WERI-Rb-1 (cell line): Measurements from ENCODE around the gene F9.

Experiments
- DNase-seq: peaks from one replicate; pipeline ENCODE4 v3.0.0-alpha.2; 2020
- H3K27ac ChIP-seq: fragments of 250-450 bp; sonication (Bioruptor Pico); 2 replicates; pipeline ENCODE4 v1.5.1; 2020; ENCODE audit warnings: mild to moderate bottlenecking, moderate library complexity
- H3K27me3 ChIP-seq: fragments of 250-450 bp; sonication (Bioruptor Pico); 2 replicates; pipeline ENCODE4 v1.5.1; 2021; ENCODE audit warnings: mild to moderate bottlenecking, low read depth, moderate library complexity; ENCODE audit not compliant: insufficient read depth, severe bottlenecking
- H3K36me3 ChIP-seq: fragments of 250-450 bp; sonication (Bioruptor Pico); 2 replicates; pipeline ENCODE4 v1.5.1; 2020; ENCODE audit warnings: mild to moderate bottlenecking, moderate library complexity
- H3K4me3 ChIP-seq: 2 replicates; pipeline ENCODE4 v1.5.1; 2011; ENCODE audit warnings: low read depth, mild to moderate bottlenecking, control low read depth, low read length
- H3K9me3 ChIP-seq: fragments of 250-450 bp; sonication (Bioruptor Pico); 2 replicates; pipeline ENCODE4 v1.5.1; 2021; ENCODE audit warnings: mild to moderate bottlenecking, moderate library complexity; ENCODE audit not compliant: severe bottlenecking
- TF ChIP-seq, protein P1 (sequence below): IDR thresholded peaks from 2 replicates; pipeline ENCODE4 v1.5.1; 2011; ENCODE audit warnings: low read depth, mild to moderate bottlenecking, control low read depth, inconsistent platforms, low read length

Gene F9

DNA sequence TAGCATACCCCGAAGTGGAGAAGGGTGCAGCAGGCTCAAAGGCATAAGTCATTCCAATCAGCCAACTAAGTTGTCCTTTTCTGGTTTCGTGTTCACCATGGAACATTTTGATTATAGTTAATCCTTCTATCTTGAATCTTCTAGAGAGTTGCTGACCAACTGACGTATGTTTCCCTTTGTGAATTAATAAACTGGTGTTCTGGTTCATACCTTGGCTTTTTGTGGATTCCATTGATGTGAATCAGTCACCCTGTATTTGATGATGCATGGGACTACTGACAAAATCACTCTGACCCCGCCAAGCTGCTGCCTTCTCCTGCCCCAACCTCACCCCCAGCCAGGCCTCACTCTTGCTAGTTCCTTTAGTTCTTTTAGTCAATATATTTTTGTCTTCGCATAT lies 32.7 kb downstream of the F9 start:
- TF ChIP-seq, protein P1, sequence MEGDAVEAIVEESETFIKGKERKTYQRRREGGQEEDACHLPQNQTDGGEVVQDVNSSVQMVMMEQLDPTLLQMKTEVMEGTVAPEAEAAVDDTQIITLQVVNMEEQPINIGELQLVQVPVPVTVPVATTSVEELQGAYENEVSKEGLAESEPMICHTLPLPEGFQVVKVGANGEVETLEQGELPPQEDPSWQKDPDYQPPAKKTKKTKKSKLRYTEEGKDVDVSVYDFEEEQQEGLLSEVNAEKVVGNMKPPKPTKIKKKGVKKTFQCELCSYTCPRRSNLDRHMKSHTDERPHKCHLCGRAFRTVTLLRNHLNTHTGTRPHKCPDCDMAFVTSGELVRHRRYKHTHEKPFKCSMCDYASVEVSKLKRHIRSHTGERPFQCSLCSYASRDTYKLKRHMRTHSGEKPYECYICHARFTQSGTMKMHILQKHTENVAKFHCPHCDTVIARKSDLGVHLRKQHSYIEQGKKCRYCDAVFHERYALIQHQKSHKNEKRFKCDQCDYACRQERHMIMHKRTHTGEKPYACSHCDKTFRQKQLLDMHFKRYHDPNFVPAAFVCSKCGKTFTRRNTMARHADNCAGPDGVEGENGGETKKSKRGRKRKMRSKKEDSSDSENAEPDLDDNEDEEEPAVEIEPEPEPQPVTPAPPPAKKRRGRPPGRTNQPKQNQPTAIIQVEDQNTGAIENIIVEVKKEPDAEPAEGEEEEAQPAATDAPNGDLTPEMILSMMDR: no peak
- Histone ChIP-seq H3K9me3 (no peaks in the 10 kb centered on the region), H3K27ac (no peak overlapping the region), H3K27me3 (peaks cover 46% of the 10 kb centered on the region), H3K36me3 (no peaks in the 10 kb centered on the region), H3K4me3 (no peak overlapping the region)
- no peak for DNase-seq

DNA sequence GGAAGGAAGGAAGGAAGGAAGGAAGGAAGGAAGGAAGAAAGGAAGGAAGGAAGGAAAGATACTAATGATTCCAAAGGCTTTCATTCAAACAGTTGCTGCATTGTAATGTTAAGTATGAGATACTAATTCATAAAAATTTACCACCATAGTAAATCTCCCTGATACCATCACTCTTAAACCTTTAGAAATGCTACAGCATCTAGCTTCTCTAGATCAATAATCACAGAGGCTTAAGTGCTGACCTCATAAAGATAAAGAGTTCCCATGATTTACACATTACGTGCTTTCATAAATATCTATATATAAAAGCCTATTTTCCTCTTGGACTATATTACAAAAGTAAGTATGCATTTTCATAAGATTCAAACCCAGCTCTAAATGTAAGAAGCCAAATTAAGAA lies 36.4 kb downstream of the F9 start:
- no peak overlapping the region for H3K4me3 ChIP-seq
- TF ChIP-seq, protein P1: no peak
- no peaks in the 10 kb centered on the region for H3K9me3 ChIP-seq
- H3K27me3 ChIP-seq: peaks cover 47% of the 10 kb centered on the region
- no peaks in the 10 kb centered on the region for H3K36me3 ChIP-seq
- no peak for DNase-seq
- H3K27ac ChIP-seq: no peak overlapping the region

DNA sequence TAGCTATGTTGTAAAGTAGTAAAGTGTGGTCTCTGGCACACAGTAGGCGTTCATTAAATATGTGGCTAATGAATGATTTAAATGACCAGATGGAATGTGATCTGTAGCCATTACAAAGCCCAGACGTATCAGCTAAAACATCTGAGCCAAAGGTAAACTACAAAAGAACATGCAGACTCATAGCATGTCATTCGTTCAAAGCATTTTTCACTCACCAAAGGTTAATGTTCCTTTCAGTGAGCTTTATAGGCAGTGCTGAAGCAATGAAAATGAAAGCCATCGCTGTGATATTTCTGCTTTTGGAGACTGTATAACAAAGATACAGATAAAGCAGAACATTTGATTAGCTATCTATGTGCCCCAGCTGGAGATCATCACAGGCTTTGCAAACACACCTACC lies 50.5 kb downstream of the F9 start:
- Histone ChIP-seq H3K4me3 (no peak overlapping the region), H3K27me3 (peaks cover 20% of the 10 kb centered on the region), H3K36me3 (no peaks in the 10 kb centered on the region), H3K9me3 (no peaks in the 10 kb centered on the region), H3K27ac (no peak overlapping the region)
- TF ChIP-seq, protein P1: no peak
- no peak for DNase-seq

DNA sequence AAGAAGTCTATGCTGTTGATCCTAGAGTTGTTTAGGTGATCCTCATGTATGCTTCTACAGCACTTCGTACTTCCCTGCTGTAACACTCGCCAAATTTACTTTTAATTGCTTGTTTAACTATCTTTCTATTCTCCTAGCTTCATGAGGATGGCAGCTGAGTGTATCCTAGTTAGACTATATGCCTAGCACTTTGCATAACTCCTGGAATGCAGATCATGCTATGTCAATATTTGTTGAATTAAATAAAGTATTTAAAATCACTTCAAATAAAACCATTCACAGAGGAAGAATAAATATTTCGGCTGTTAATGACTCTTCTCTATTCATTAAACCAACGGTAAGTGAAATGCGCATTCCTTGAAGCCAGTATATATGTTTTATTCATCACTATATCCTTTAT lies 55.1 kb downstream of the F9 start:
- no peak overlapping the region for H3K27ac ChIP-seq
- no peaks in the 10 kb centered on the region for H3K36me3 ChIP-seq
- no peak for DNase-seq
- H3K27me3 ChIP-seq: peaks cover 25% of the 10 kb centered on the region
- H3K9me3 ChIP-seq: no peaks in the 10 kb centered on the region
- no peak overlapping the region for H3K4me3 ChIP-seq
- TF ChIP-seq, protein P1: no peak

DNA sequence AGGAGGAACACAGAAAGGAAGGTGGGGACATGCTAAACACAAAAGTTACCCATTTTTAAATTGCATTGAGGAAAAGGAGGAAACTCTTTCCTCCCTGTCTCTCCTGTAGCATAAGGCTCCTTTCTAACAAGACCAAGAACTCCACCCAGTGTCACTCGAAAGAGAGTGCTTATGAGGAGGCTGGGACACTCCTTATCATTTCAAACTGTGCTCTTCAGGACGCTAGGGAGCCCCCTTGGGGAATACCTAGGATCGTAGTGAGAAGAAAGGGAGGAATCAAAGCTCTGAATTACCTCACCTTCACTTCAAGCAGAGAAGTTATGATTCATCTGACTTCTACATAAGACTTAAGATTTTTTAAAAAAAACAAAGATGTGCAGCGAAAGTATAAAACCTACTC lies 65.5 kb downstream of the F9 start:
- Histone ChIP-seq H3K9me3 (no peaks in the 10 kb centered on the region), H3K36me3 (no peaks in the 10 kb centered on the region), H3K4me3 (no peak overlapping the region), H3K27me3 (peaks cover 19% of the 10 kb centered on the region), H3K27ac (no peak overlapping the region)
- no peak for DNase-seq
- TF ChIP-seq, protein P1: no peak

DNA sequence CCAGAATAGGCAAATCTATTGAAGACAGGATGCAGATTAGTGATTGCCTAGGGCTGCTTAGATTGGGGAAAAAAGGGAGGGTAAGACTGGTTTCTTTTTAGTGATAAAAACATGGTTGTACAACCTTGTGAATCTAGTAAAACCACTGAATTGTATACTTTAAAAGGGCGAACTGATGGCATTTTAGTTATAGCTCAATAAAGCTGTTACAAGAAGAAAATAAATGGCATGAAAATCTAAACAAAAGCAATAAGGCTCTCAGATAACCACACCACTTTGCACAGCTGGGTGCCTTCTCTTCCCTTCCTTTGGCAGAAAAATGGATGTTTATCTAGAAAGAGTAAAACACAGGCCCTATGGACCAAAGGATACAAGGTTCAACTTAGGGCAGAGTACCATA lies 69.6 kb downstream of the F9 start:
- TF ChIP-seq, protein P1: no peak
- Histone ChIP-seq H3K27ac (no peak overlapping the region), H3K36me3 (no peaks in the 10 kb centered on the region), H3K9me3 (no peaks in the 10 kb centered on the region), H3K27me3 (peaks cover 22% of the 10 kb centered on the region), H3K4me3 (no peak overlapping the region)
- no peak for DNase-seq
